Muscle layer of colon (tissue), 2 donors: ENCODE measurements around the gene LDOC1.
"Not testable (repeated sequence)": the region's sequence is repeated elsewhere in the genome, so short reads cannot be mapped to it uniquely, and the experiment has no call there.

ENCODE experiments used
- H3K27ac ChIP-seq: one replicate; pipeline ENCODE4 v1.7.0; 2013; ENCODE audit warnings: low read depth, mild to moderate bottlenecking, low read length, moderate library complexity
- H3K27me3 ChIP-seq, 2 donors: one replicate each; pipeline ENCODE4 v1.7.0; 2013; ENCODE audit warnings: low read length in 2 of 2, mild to moderate bottlenecking in 2 of 2; ENCODE audit not compliant: insufficient read depth in 2 of 2, control insufficient read depth in 1 of 2
- H3K36me3 ChIP-seq: one replicate; pipeline ENCODE4 v1.7.0; 2013; ENCODE audit warnings: mild to moderate bottlenecking, low read length; ENCODE audit not compliant: insufficient read depth
- H3K4me1 ChIP-seq: one replicate; pipeline ENCODE4 v1.7.0; 2013; ENCODE audit warnings: mild to moderate bottlenecking, low read length; ENCODE audit not compliant: insufficient read depth
- H3K4me3 ChIP-seq, 2 donors: one replicate each; pipeline ENCODE4 v1.7.0; 2013; ENCODE audit warnings: low read length in 2 of 2, low read depth in 1 of 2, mild to moderate bottlenecking in 1 of 2, moderate library complexity in 1 of 2
- H3K9ac ChIP-seq: one replicate; pipeline ENCODE4 v1.7.0; 2013; ENCODE audit warnings: low read length
- H3K9me3 ChIP-seq: one replicate; pipeline ENCODE4 v1.7.0; 2013; ENCODE audit warnings: mild to moderate bottlenecking, low read length
- donor health status: abdominal sarcoma.
- donor health status: Adenocarcinoma of cecum.

LDOC1 gene

GRCh38 chrX:141158084-141158483 is 18.8 kb downstream of the LDOC1 start:
- Histone ChIP-seq H3K4me1 (no peaks in the 10 kb centered on the region), H3K9ac (no peak overlapping the region), H3K9me3 (no peaks in the 10 kb centered on the region), H3K27ac (no peak overlapping the region), H3K27me3 (no peaks in the 10 kb centered on the region), H3K4me3 (no peak overlapping the region), H3K36me3 (no peaks in the 10 kb centered on the region)

GRCh38 chrX:141155231-141155630 is 21.7 kb downstream of the LDOC1 start:
- not testable (repeated sequence) for H3K27ac ChIP-seq, H3K4me1 ChIP-seq, H3K9me3 ChIP-seq, H3K27me3 ChIP-seq, H3K4me3 ChIP-seq, H3K9ac ChIP-seq, H3K36me3 ChIP-seq

- Histone ChIP-seq H3K27ac (no peak overlapping the region), H3K9ac (no peak overlapping the region), H3K4me3 (no peak overlapping the region), H3K9me3 (no peaks in the 10 kb centered on the region), H3K36me3 (no peaks in the 10 kb centered on the region), H3K4me1 (no peaks in the 10 kb centered on the region), H3K27me3 (no peaks in the 10 kb centered on the region)
Measured at GRCh38 chrX:141142946-141143345, 34.0 kb downstream of the LDOC1 start.

- Histone ChIP-seq H3K4me1 (no peaks in the 10 kb centered on the region), H3K36me3 (no peaks in the 10 kb centered on the region), H3K4me3 (no peak overlapping the region), H3K9me3 (no peaks in the 10 kb centered on the region), H3K9ac (no peak overlapping the region), H3K27ac (no peak overlapping the region), H3K27me3 (no peaks in the 10 kb centered on the region)
Measured at GRCh38 chrX:141133272-141133671, 43.7 kb downstream of the LDOC1 start.

- no peak overlapping the region for H3K27ac ChIP-seq
- H3K4me1 ChIP-seq = no peaks in the 10 kb centered on the region
- no peaks in the 10 kb centered on the region for H3K36me3 ChIP-seq
- no peak overlapping the region for H3K9ac ChIP-seq
- no peak overlapping the region for H3K4me3 ChIP-seq
- no peaks in the 10 kb centered on the region for H3K9me3 ChIP-seq
- no peaks in the 10 kb centered on the region for H3K27me3 ChIP-seq
Measured at GRCh38 chrX:141127146-141127545, 49.8 kb downstream of the LDOC1 start.
